A673 (cell line): Measurements from ENCODE around the gene OTOP1. TPM values are rescaled to one million over a fixed set of nuclear protein-coding genes. Genes with fewer than 3 reads are reported as not detected.

ENCODE experiments used
- BruUV-seq: library from RNA; stranded (reverse); fragments of 400-500 nt; replicated peaks from 2 replicates; lab custom pipeline; 2021; lab: Mats Ljungman, UMichigan
- CTCF ChIA-PET: fragments of 300-600 bp; sonication (Branson Sonifier 250); formaldehyde crosslinking; loops from one replicate; lab custom pipeline; 2022; ENCODE audit warnings: antibody characterized with exemption; lab: Charles Lee
- POLR2A ChIA-PET: fragments of 300-600 bp; sonication (Branson Sonifier 250); formaldehyde crosslinking; loops from one replicate; lab custom pipeline; 2022; ENCODE audit warnings: antibody characterized with exemption; ENCODE audit not compliant: low non-redundant PET; lab: Charles Lee
- DNase-seq: peaks from one replicate; pipeline ENCODE4 v3.0.0-alpha.2; 2015; ENCODE audit warnings: low spot score
- H3K27ac ChIP-seq: fragments of 200-600 bp; sonication (generic); 2 replicates; pipeline ENCODE4 v1.5.1; 2016; ENCODE audit warnings: mixed run types, low read depth, mild to moderate bottlenecking, mixed read lengths, antibody characterized with exemption, low read length; ENCODE audit not compliant: poor library complexity, severe bottlenecking
- H3K27me3 ChIP-seq: fragments of 200-600 bp; sonication (generic); replicated peaks from 2 replicates; pipeline ENCODE4 v1.6.1; 2017; ENCODE audit warnings: mixed run types, low read depth, mild to moderate bottlenecking, mixed read lengths, antibody characterized with exemption, low read length; ENCODE audit not compliant: insufficient read depth, poor library complexity
- H3K36me3 ChIP-seq: fragments of 200-600 bp; sonication (generic); 2 replicates; pipeline ENCODE4 v1.6.1; 2016; ENCODE audit warnings: mixed run types, mild to moderate bottlenecking, mixed read lengths, antibody characterized with exemption, low read length; ENCODE audit not compliant: insufficient read depth, poor library complexity, severe bottlenecking
- H3K4me1 ChIP-seq: fragments of 200-600 bp; sonication (generic); 2 replicates; pipeline ENCODE4 v1.6.1; 2017; ENCODE audit warnings: mixed run types, mild to moderate bottlenecking, mixed read lengths, antibody characterized with exemption, low read length; ENCODE audit not compliant: insufficient read depth, poor library complexity, severe bottlenecking
- H3K4me3 ChIP-seq: fragments of 200-600 bp; sonication (generic); 2 replicates; pipeline ENCODE4 v1.5.1; 2016; ENCODE audit warnings: low read depth, mixed run types, mild to moderate bottlenecking, mixed read lengths, low read length; ENCODE audit not compliant: poor library complexity, severe bottlenecking
- H3K9me3 ChIP-seq: fragments of 200-600 bp; sonication (generic); 2 replicates; pipeline ENCODE4 v1.6.1; 2016; ENCODE audit warnings: mixed run types, low read depth, mild to moderate bottlenecking, mixed read lengths, antibody characterized with exemption, low read length; ENCODE audit not compliant: poor library complexity, severe bottlenecking
- EZH2 ChIP-seq: fragments of 200-600 bp; sonication (generic); IDR thresholded peaks from 2 replicates; pipeline ENCODE4 v1.6.1; 2017; ENCODE audit warnings: borderline replicate concordance, low read depth, mild to moderate bottlenecking, mixed read lengths, antibody characterized with exemption, low read length; ENCODE audit not compliant: poor library complexity, severe bottlenecking
- intact Hi-C: fragments of 100-400 bp; cut with micrococcal nuclease; formaldehyde crosslinking; loops from one replicate; pipeline ENCODE4 v1.10.0; 2022; ENCODE audit not compliant: unreplicated experiment
- total RNA-seq: library from RNA; stranded (reverse); gene quantifications from 2 replicates; pipeline ENCODE4 v1.2.3, GENCODE V29; 2021
- TF ChIP-seq, protein P1 (sequence below): fragments of 300-800, 200-600 bp; sonication (generic); conservative IDR thresholded peaks from 2 replicates; pipeline ENCODE4 v1.5.1; 2017; ENCODE audit warnings: low read depth, mild to moderate bottlenecking, antibody characterized with exemption, low read length, moderate library complexity, mixed read lengths

Gene OTOP1
- total RNA-seq, 1 experiment from 2014 or later, result not detected

DNA sequence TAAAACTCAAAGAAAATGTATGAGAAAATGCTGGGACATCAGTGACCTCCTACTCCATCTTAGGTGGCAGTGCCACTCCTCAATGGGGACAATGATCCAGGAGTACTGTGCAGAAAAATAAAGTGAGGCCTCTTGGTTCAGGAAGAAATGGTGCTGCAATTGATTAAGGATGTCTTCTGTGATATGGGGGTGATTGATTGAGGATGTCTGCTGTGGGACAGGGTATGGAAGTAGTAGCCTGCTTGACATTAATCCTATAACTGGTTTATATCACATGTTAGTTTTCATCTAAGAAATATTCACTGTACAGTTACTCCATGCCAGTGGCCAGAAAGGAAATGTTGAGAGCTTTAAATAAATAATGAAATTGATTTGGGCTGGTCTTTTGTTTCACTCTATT lies 20.5 kb downstream of the OTOP1 start:
- no TSS peak for BruUV-seq
- ChIA-PET CTCF (no interaction called here), POLR2A (no interaction called here)
- intact Hi-C loops, result no loop called here
- Histone ChIP-seq H3K4me3 (no peak overlapping the region), H3K27me3 (peaks cover 79% of the 10 kb centered on the region), H3K36me3 (no peaks in the 10 kb centered on the region), H3K9me3 (no peaks in the 10 kb centered on the region), H3K4me1 (no peaks in the 10 kb centered on the region), H3K27ac (no peak overlapping the region)
- no peak for DNase-seq
- no peak for TF ChIP-seq EZH2
- TF ChIP-seq, protein P1, sequence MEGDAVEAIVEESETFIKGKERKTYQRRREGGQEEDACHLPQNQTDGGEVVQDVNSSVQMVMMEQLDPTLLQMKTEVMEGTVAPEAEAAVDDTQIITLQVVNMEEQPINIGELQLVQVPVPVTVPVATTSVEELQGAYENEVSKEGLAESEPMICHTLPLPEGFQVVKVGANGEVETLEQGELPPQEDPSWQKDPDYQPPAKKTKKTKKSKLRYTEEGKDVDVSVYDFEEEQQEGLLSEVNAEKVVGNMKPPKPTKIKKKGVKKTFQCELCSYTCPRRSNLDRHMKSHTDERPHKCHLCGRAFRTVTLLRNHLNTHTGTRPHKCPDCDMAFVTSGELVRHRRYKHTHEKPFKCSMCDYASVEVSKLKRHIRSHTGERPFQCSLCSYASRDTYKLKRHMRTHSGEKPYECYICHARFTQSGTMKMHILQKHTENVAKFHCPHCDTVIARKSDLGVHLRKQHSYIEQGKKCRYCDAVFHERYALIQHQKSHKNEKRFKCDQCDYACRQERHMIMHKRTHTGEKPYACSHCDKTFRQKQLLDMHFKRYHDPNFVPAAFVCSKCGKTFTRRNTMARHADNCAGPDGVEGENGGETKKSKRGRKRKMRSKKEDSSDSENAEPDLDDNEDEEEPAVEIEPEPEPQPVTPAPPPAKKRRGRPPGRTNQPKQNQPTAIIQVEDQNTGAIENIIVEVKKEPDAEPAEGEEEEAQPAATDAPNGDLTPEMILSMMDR, result no peak

DNA sequence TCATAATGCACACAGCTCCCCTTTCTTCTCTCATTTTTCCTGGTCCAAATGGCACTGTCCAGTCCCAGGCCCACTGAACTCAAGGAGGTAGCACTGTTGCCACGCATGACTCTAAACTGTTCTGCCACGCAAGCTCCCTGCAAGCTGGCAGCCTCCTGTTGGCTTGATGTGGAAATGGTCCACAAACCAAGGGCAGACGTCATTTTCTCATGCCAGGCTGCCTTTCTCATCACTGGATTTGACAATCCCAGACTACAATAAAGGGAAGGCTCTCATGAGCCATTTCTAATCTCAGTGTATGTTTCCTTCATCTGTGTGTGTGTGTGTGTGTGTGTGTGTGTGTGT lies 22.4 kb downstream of the OTOP1 start:
- TF ChIP-seq, protein P1, result no peak
- no peak for TF ChIP-seq EZH2
- Histone ChIP-seq H3K9me3 (no peaks in the 10 kb centered on the region), H3K27ac (no peak overlapping the region), H3K36me3 (no peaks in the 10 kb centered on the region), H3K27me3 (peaks cover 63% of the 10 kb centered on the region), H3K4me3 (no peak overlapping the region), H3K4me1 (no peaks in the 10 kb centered on the region)
- intact Hi-C loops, result no loop called here
- no peak for DNase-seq
- CTCF ChIA-PET, result no interaction called here
- POLR2A ChIA-PET, result no interaction called here
- no TSS peak for BruUV-seq

DNA sequence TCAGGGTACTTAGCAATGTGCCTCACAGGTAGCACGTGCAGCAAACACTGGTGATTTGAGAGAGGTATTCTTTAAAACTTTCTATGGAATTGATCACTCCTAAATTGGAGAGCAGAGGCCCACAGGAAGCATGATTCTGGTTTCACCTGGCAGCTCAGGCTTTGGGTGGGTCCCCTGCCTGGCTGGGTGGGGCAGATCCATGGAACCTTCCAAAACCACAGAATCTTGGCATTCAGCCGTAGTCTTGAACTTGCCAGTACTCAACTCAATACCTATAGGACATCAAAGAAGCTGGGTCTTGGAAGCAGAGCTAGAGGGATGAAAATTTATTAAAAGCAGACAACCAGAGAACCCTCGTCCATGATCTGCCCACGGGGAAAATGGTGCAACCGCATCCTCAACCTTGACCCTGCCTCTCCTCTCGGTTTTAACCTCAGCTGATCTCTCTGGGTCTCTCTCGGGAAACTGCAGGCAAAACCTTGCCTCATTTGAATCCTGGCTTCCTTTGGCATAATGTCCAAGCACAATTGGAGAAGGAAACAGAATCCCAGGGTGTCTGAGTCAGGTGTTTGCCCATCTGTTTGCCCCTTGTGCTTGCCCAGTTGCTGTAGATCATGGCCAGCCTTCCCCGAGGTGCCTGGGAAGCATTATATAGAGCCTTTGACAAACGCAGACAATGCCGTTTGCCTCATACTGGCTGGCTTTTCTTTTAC lies 22.9 kb downstream of the OTOP1 start:
- TF ChIP-seq, protein P1, result no peak
- no peak for TF ChIP-seq EZH2
- ChIA-PET POLR2A (no interaction called here), CTCF (no interaction called here)
- no peak overlapping the region for H3K4me3 ChIP-seq
- no peak overlapping the region for H3K27ac ChIP-seq
- H3K27me3 ChIP-seq, result peaks cover 58% of the 10 kb centered on the region
- intact Hi-C loops, result no loop called here
- H3K4me1 ChIP-seq, result no peaks in the 10 kb centered on the region
- H3K36me3 ChIP-seq, result no peaks in the 10 kb centered on the region
- no TSS peak for BruUV-seq
- H3K9me3 ChIP-seq, result no peaks in the 10 kb centered on the region
- DNase-seq, result no peak
